ENCODE results near the gene TCF7L2.

Gene TCF7L2

GRCh38 chr10:112948196-112948595 is 1.9 kb upstream of the TCF7L2 start:
- no peak for TF ChIP-seq CTCF (conservative IDR thresholded peaks at IDR 0.05)
- no peak for TF ChIP-seq ZFX (IDR thresholded peaks at IDR 0.05)
- no peak overlapping the region for H3K27ac ChIP-seq

- TF ChIP-seq CTCF (conservative IDR thresholded peaks at IDR 0.05) (no peak), ZFX (IDR thresholded peaks at IDR 0.05) (no peak)
- H3K27ac ChIP-seq, result peak overlapping the region; percentile 87
Measured at GRCh38 chr10:112949143-112949823, 764 bp upstream of the TCF7L2 start.

- TF ChIP-seq CTCF (conservative IDR thresholded peaks at IDR 0.05), result no peak
- TF ChIP-seq ZFX (IDR thresholded peaks at IDR 0.05), result no peak
- peak overlapping the region; percentile 87 for H3K27ac ChIP-seq
Measured at GRCh38 chr10:112950714-112951358, 789 bp downstream of the TCF7L2 start.

- no peak for TF ChIP-seq CTCF (conservative IDR thresholded peaks at IDR 0.05)
- H3K27ac ChIP-seq, result peak overlapping the region; percentile 87
Measured at GRCh38 chr10:112951359-112952281, 1.6 kb downstream of the TCF7L2 start.

GRCh38 chr10:112952282-112953173 is 2.5 kb downstream of the TCF7L2 start:
- peak overlapping the region; percentile 87 for H3K27ac ChIP-seq
- TF ChIP-seq ZFX (IDR thresholded peaks at IDR 0.05), result 0 out of 2 replicates have a peak, but pooled peaks have one; percentile 27
- TF ChIP-seq CTCF (conservative IDR thresholded peaks at IDR 0.05), result no peak

GRCh38 chr10:112953174-112954159 is 3.4 kb downstream of the TCF7L2 start:
- no peak for TF ChIP-seq ZFX (IDR thresholded peaks at IDR 0.05)
- no peak for TF ChIP-seq CTCF (conservative IDR thresholded peaks at IDR 0.05)
- peak overlapping the region; percentile 87 for H3K27ac ChIP-seq
